HEK293T (cell line): ENCODE results near the gene GCA.

Experiments used
- CTCF ChIA-PET: fragments of 350-600 bp; formaldehyde crosslinking; extraction: SDS; loops from one replicate; lab custom pipeline; 2021; ENCODE audit warnings: antibody characterized with exemption, inconsistent platforms; lab: Yijun Ruan, JAX
- POLR2A ChIA-PET: fragments of 350-600 bp; formaldehyde crosslinking; extraction: SDS; loops from one replicate; lab custom pipeline; 2020; ENCODE audit warnings: antibody characterized with exemption, inconsistent platforms; lab: Yijun Ruan, JAX
- DNase-seq: peaks from one replicate; pipeline ENCODE4 v3.0.0; 2012; ENCODE audit warnings: mixed read lengths; ENCODE audit errors: extremely low spot score
- ARNT ChIP-seq: fragments of 450-650 bp; IDR thresholded peaks from 2 replicates; pipeline ENCODE4 v1.6.1; 2017; ENCODE audit warnings: mild to moderate bottlenecking
- BHLHE40 ChIP-seq: fragments of 450-650 bp; IDR thresholded peaks from 2 replicates; pipeline ENCODE4 v1.6.1; 2016; ENCODE audit warnings: mild to moderate bottlenecking, moderate library complexity, borderline replicate concordance
- CTBP1 ChIP-seq: fragments of 450-650 bp; IDR thresholded peaks from 2 replicates; pipeline ENCODE4 v1.6.1; 2016; ENCODE audit warnings: borderline replicate concordance
- ELF4 ChIP-seq: fragments of 450-650 bp; IDR thresholded peaks from 2 replicates; pipeline ENCODE4 v1.6.1; 2017; ENCODE audit warnings: antibody characterized with exemption
- FOXA1 ChIP-seq: fragments of 450-650 bp; IDR thresholded peaks from 2 replicates; pipeline ENCODE4 v1.6.1; 2016; ENCODE audit warnings: mild to moderate bottlenecking
- FOXK2 ChIP-seq: fragments of 450-650 bp; IDR thresholded peaks from 2 replicates; pipeline ENCODE4 v1.6.1; 2016; ENCODE audit warnings: mild to moderate bottlenecking
- FOXM1 ChIP-seq: fragments of 450-650 bp; IDR thresholded peaks from 2 replicates; pipeline ENCODE4 v1.6.1; 2017; ENCODE audit warnings: mild to moderate bottlenecking, borderline replicate concordance
- HDGF ChIP-seq: fragments of 450-650 bp; IDR thresholded peaks from 2 replicates; pipeline ENCODE4 v1.6.1; 2017; ENCODE audit warnings: antibody characterized with exemption, borderline replicate concordance
- L3MBTL2 ChIP-seq: fragments of 450-650 bp; conservative IDR thresholded peaks from 2 replicates; pipeline ENCODE4 v1.6.1; 2016; ENCODE audit warnings: mild to moderate bottlenecking
- LEF1 ChIP-seq: fragments of 450-650 bp; IDR thresholded peaks from 2 replicates; pipeline ENCODE4 v1.6.1; 2017; ENCODE audit warnings: mild to moderate bottlenecking, borderline replicate concordance
- NFRKB ChIP-seq: fragments of 450-650 bp; IDR thresholded peaks from 2 replicates; pipeline ENCODE4 v1.6.1; 2016; ENCODE audit warnings: mild to moderate bottlenecking, moderate library complexity
- PKNOX1 ChIP-seq: fragments of 450-650 bp; IDR thresholded peaks from 2 replicates; pipeline ENCODE4 v1.6.1; 2016
- SP1 ChIP-seq: fragments of 450-650 bp; IDR thresholded peaks from 2 replicates; pipeline ENCODE4 v1.6.1; 2017
- SUZ12 ChIP-seq: fragments of 450-650 bp; IDR thresholded peaks from 2 replicates; pipeline ENCODE4 v1.6.1; 2016; ENCODE audit warnings: mild to moderate bottlenecking
- TARDBP ChIP-seq: fragments of 450-650 bp; IDR thresholded peaks from 2 replicates; pipeline ENCODE4 v1.6.1; 2016
- ZNF384 ChIP-seq: fragments of 450-650 bp; IDR thresholded peaks from 2 replicates; pipeline ENCODE4 v1.6.1; 2016

GCA gene

GRCh38 chr2:162342321-162342720, 1.6 kb upstream of the GCA start:
- CTCF ChIA-PET = no interaction called here
- DNase-seq = no peak
- POLR2A ChIA-PET = no interaction called here
- TF ChIP-seq LEF1 = no peak
- TF ChIP-seq ELF4 = no peak
- TF ChIP-seq TARDBP = no peak

- TF ChIP-seq LEF1 (no peak), CTBP1 (no peak), BHLHE40 (no peak), ELF4 (no peak), ZNF384 (no peak), FOXA1 (no peak), FOXM1 (no peak), SP1 (no peak), TARDBP (no peak), FOXK2 (no peak), SUZ12 (no peak), ARNT (no peak), HDGF (no peak)
- no peak for DNase-seq
- CTCF ChIA-PET = interaction anchor here (1.5 kb wide), 1 partner anchor 42 kb away, joined by 3 read pairs; no protein-coding TSS in a partner anchor
- POLR2A ChIA-PET = no interaction called here
Measured at GRCh38 chr2:162342841-162343240, 1.1 kb upstream of the GCA start.

GRCh38 chr2:162343492-162343823, 474 bp upstream of the GCA start:
- ChIA-PET POLR2A (no interaction called here), CTCF (interaction anchor here (1.5 kb wide), 1 partner anchor 42 kb away, joined by 3 read pairs; no protein-coding TSS in a partner anchor)
- DNase-seq = no peak
- TF ChIP-seq TARDBP (no peak), L3MBTL2 (peak; percentile 84; the same call in 1 of the 2 replicates)

- no peak for TF ChIP-seq SP1
- no peak for TF ChIP-seq FOXK2
- no peak for TF ChIP-seq CTBP1
- no peak for TF ChIP-seq NFRKB
- ChIA-PET CTCF (no interaction called here), POLR2A (no interaction called here)
- no peak for DNase-seq
Measured at GRCh38 chr2:162344617-162344950, 652 bp downstream of the GCA start.

- TF ChIP-seq FOXM1 = no peak
- no peak for TF ChIP-seq ARNT
- no peak for TF ChIP-seq ELF4
- TF ChIP-seq FOXK2 = no peak
- TF ChIP-seq LEF1 = no peak
- no peak for TF ChIP-seq SP1
- no peak for TF ChIP-seq PKNOX1
- TF ChIP-seq BHLHE40 = no peak
- TF ChIP-seq SUZ12 = no peak
- no peak for TF ChIP-seq TARDBP
- no peak for TF ChIP-seq ZNF384
- no peak for TF ChIP-seq NFRKB
- TF ChIP-seq L3MBTL2 = no peak
- no peak for TF ChIP-seq CTBP1
- no peak for TF ChIP-seq FOXA1
- no peak for TF ChIP-seq HDGF
- CTCF ChIA-PET = no interaction called here
- POLR2A ChIA-PET = no interaction called here
- no peak for DNase-seq
Measured at GRCh38 chr2:162365392-162365791, 21.5 kb downstream of the GCA start.

- CTCF ChIA-PET = no interaction called here
- DNase-seq = no peak
- POLR2A ChIA-PET = no interaction called here
- TF ChIP-seq BHLHE40 (no peak), L3MBTL2 (no peak), SUZ12 (no peak), PKNOX1 (no peak), HDGF (no peak), FOXK2 (no peak), LEF1 (no peak), FOXA1 (no peak), ZNF384 (no peak), ARNT (no peak), CTBP1 (no peak), NFRKB (no peak), FOXM1 (no peak), SP1 (no peak)
Measured at GRCh38 chr2:162368494-162368893, 24.6 kb downstream of the GCA start.

- CTCF ChIA-PET = no interaction called here
Measured at GRCh38 chr2:162369551-162369950, 25.6 kb downstream of the GCA start.

GRCh38 chr2:162370931-162371330, 27.0 kb downstream of the GCA start:
- TF ChIP-seq ARNT = no peak
- TF ChIP-seq PKNOX1 = no peak
- no peak for TF ChIP-seq BHLHE40
- TF ChIP-seq ELF4 = no peak
- no peak for TF ChIP-seq FOXK2
- TF ChIP-seq SUZ12 = no peak
- TF ChIP-seq LEF1 = no peak
- no peak for TF ChIP-seq NFRKB
- no peak for DNase-seq
- CTCF ChIA-PET = no interaction called here
- POLR2A ChIA-PET = no interaction called here

More at GRCh38 chr2:162369551-162369950, 25.6 kb downstream of the GCA start:
- DNase-seq = no peak
- TF ChIP-seq LEF1 (no peak), TARDBP (no peak), SP1 (no peak), CTBP1 (no peak), FOXM1 (no peak)
- POLR2A ChIA-PET = no interaction called here
